Activated naive CD8-positive, alpha-beta T cell treated with anti-CD3 and anti-CD28 coated beads, Interleukin-2, amount 10 ng/mL, durations not matched to agents 7 days and 5 days (primary cell): ENCODE data around the gene EDEM2. TPM values are rescaled to one million over a fixed set of nuclear protein-coding genes. Genes with fewer than 3 reads are reported as not detected.
A peak's percentile ranks its signal among the peaks of the same experiment; 100 is the strongest.
"Not testable (repeated sequence)": the region's sequence is repeated elsewhere in the genome, so short reads cannot be mapped to it uniquely, and the experiment has no call there.

Source experiments
- ATAC-seq: fragments of 150-1000 bp; cut with Tn5 transposase; one replicate; pipeline ENCODE4 v1.10.0; 2021; ENCODE audit warnings: low read depth, moderate library complexity
- POLR2A ChIA-PET: fragments of 350-600 bp; sonication (Branson Sonifier 250); formaldehyde crosslinking; loops from one replicate; lab custom pipeline; 2021; ENCODE audit warnings: antibody characterized with exemption; lab: Charles Lee
- DNase-seq: peaks from one replicate; pipeline ENCODE4 v3.0.0; 2021
- H3K27ac Mint-ChIP-seq: one replicate; pipeline ENCODE4 v1.8.0; 2022; ENCODE audit warnings: mild to moderate bottlenecking, mixed read lengths
- H3K27me3 Mint-ChIP-seq: one replicate; pipeline ENCODE4 v1.8.0; 2022; ENCODE audit warnings: mild to moderate bottlenecking, moderate library complexity, mixed read lengths
- H3K36me3 Mint-ChIP-seq: one replicate; pipeline ENCODE4 v1.8.0; 2021; ENCODE audit warnings: mild to moderate bottlenecking, mixed read lengths
- H3K4me1 Mint-ChIP-seq: one replicate; pipeline ENCODE4 v1.8.0; 2021; ENCODE audit warnings: mixed read lengths
- H3K4me3 Mint-ChIP-seq: one replicate; pipeline ENCODE4 v1.8.0; 2022; ENCODE audit warnings: mild to moderate bottlenecking, moderate library complexity, mixed read lengths
- H3K9me3 Mint-ChIP-seq: one replicate; pipeline ENCODE4 v1.8.0; 2021; ENCODE audit warnings: mixed read lengths
- total RNA-seq, 2 experiments: library from RNA; stranded (reverse); gene quantifications; one replicate each; pipeline ENCODE4 v1.2.3, GENCODE V29; 2021

Gene EDEM2
- total RNA-seq, 2 experiments from 2014 or later: 23.4 to 24.2 TPM

DNA sequence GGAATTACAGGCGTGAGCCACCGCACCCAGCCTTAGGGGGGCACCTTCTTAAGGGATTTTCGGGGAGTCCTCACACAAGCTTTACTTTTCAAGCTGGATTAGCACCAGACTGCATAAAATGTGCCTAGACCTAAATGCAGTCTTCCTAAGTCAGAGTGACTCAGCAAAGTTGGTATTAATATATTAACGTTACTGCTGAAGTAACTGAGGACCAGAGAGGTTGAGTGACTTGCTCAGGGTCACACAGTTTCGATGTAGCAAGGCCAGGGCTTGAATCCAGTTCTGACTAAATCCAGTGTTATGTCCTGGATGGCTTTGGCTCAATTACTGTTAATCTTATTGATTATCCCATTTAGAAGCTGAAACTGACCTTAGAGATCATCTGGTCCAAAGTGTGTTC lies 13.4 kb downstream of the EDEM2 start:
- DNase-seq (no peak), ATAC-seq (no peak)
- H3K27ac Mint-ChIP-seq: no peak overlapping the region
- H3K4me3 Mint-ChIP-seq: no peak overlapping the region
- no peaks in the 10 kb centered on the region for H3K27me3 Mint-ChIP-seq
- POLR2A ChIA-PET: no interaction called here
- H3K36me3 Mint-ChIP-seq: peaks cover 18% of the 10 kb centered on the region
- H3K4me1 Mint-ChIP-seq: no peaks in the 10 kb centered on the region
- H3K9me3 Mint-ChIP-seq: no peaks in the 10 kb centered on the region

DNA sequence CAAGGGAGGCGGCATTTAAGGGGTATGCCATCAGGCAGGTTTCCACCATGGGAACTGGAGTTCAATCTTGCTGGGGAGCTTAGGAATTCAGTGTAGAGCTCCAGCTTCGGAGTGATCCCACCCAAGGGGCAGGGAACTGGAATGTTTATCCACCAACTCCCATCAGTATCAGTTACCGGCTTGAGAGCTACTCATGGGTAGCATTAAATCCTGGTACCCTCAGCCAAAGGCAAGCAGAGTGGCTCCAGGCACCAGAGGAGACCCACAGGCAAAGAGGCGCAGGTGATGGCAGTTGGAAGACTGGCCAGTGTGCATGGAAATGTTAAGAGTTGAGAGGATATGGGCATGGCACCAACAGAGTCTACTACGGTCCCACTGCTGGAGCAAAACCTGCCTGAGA lies 14.1 kb downstream of the EDEM2 start:
- Mint-ChIP-seq H3K4me1 (no peaks in the 10 kb centered on the region), H3K9me3 (no peaks in the 10 kb centered on the region), H3K4me3 (no peak overlapping the region), H3K27ac (no peak overlapping the region), H3K36me3 (peaks cover 18% of the 10 kb centered on the region), H3K27me3 (no peaks in the 10 kb centered on the region)
- DNase-seq (no peak), ATAC-seq (no peak)
- POLR2A ChIA-PET: no interaction called here

DNA sequence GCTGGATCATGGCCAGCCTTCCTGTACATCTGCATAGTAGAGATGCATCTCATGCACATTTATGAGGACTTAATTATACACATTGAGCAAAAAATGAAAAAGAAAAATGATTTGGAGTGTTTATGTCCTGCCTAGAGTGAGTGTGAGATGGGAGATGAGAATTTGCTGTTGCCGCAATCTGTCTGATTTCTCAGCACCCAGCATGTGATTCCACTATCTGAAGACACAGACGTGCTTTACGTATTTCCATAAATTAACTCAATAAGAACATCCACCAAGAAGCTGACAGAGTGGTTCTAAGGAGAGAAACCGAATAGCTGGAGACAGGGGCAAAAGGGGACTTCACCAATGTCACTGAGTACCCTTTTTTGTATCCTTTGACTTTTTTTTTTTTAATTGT lies 15.2 kb downstream of the EDEM2 start:
- Mint-ChIP-seq H3K27ac (no peak overlapping the region), H3K4me1 (no peaks in the 10 kb centered on the region), H3K27me3 (no peaks in the 10 kb centered on the region), H3K9me3 (no peaks in the 10 kb centered on the region), H3K36me3 (peaks cover 16% of the 10 kb centered on the region), H3K4me3 (no peak overlapping the region)
- POLR2A ChIA-PET: no interaction called here
- ATAC-seq (no peak), DNase-seq (no peak)

DNA sequence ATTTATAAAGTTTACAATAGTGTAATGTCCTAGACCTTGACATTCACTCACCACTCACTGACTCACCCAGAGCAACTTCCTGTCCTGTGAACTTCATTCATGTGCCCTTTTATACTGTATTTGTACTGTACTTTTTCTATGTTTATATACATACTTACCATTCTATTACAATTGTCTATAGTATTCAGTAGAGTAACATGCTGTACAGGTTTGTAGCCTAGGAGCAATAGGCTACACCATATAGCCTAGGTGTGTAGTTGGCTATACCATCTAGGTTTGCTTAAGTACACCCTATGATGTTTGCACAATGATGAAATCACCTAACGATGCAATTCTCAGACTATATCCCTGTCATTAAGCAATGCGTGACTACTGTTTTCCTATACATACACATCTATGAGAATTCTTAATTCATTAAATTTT lies 17.5 kb downstream of the EDEM2 start:
- no peaks in the 10 kb centered on the region for H3K27me3 Mint-ChIP-seq
- POLR2A ChIA-PET: no interaction called here
- ATAC-seq (peak; percentile 54), DNase-seq (no peak)
- no peaks in the 10 kb centered on the region for H3K4me1 Mint-ChIP-seq
- no peak overlapping the region for H3K27ac Mint-ChIP-seq
- no peaks in the 10 kb centered on the region for H3K9me3 Mint-ChIP-seq
- H3K4me3 Mint-ChIP-seq: no peak overlapping the region
- H3K36me3 Mint-ChIP-seq: peaks cover 13% of the 10 kb centered on the region

DNA sequence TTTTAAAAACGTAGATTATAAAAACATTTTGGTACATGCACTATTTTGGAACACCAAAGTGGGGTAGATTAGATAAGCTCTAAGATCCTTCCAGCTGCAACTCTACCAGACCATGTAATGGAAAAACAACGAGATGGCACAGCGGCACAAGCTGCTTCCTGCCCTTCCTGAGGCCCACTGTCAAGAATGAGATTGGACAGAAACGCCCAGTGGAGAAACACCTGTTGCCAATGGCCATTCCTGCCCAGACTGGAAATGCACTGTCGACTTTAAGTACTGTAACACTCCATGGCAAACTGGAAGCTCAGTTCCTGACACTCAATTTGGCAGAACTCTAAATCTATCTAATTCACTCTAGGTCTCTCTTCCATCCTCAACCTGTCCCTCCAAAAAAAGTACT lies 21.4 kb downstream of the EDEM2 start:
- ATAC-seq: no peak
- no peaks in the 10 kb centered on the region for H3K4me1 Mint-ChIP-seq
- DNase-seq: no peak
- H3K4me3 Mint-ChIP-seq: no peak overlapping the region
- POLR2A ChIA-PET: no interaction called here
- H3K9me3 Mint-ChIP-seq: no peaks in the 10 kb centered on the region
- H3K27ac Mint-ChIP-seq: no peak overlapping the region
- H3K36me3 Mint-ChIP-seq: peaks cover 17% of the 10 kb centered on the region
- no peaks in the 10 kb centered on the region for H3K27me3 Mint-ChIP-seq

DNA sequence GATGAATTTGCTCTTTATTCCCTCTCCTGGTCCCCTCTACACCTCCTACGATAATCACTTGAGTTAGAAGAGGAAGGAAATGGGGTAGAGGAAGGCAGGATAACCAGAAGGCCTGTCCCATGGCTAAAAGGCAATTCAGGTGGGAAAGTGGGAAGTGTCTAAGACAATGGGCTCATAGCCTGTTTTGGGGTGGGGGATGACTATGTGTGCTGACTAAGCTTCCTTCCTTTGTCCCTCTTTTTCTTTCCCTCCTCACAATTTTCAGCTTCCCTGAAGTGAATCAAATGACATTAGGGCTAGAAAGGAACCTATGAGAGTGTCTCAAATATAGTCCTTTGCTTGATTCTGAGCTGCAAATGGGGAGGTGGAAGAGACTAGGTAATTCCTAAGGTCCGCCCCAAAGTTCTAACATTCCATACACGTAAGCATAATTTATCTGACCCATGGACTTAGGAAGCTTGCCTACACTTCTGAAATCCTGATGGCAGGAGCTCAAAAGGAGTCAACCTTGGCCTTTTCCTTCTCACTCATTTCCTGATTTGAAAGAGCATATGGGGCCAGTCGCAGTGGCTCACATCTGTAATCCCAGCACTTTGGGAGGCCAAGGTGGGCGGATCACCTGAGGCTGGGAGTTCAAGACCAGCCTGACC lies 24.3 kb downstream of the EDEM2 start:
- POLR2A ChIA-PET: no interaction called here
- H3K36me3 Mint-ChIP-seq: peaks cover 19% of the 10 kb centered on the region
- no peak overlapping the region for H3K27ac Mint-ChIP-seq
- H3K4me3 Mint-ChIP-seq: no peak overlapping the region
- ATAC-seq: no peak
- H3K27me3 Mint-ChIP-seq: no peaks in the 10 kb centered on the region
- no peaks in the 10 kb centered on the region for H3K9me3 Mint-ChIP-seq
- H3K4me1 Mint-ChIP-seq: peaks cover 2% of the 10 kb centered on the region
- DNase-seq: no peak

DNA sequence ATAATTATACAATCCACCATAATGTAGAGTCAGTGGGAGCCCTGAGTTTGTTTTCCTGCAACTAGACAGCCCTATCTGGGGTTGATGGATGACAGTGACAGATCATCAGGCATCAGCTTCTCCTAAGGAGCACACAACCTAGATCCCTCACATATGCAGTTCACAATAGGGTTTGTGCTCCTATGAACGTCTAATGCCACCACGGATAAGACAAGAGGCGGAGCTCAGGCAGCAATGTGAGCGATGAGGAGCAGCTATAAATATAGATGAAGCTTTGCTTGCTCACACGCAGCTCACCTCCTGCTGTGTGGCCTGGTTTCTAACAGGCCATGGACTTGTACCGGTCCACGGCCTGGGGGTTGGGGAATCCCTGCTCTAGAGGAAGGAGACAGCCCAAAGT lies 25.9 kb downstream of the EDEM2 start:
- no peak overlapping the region for H3K27ac Mint-ChIP-seq
- POLR2A ChIA-PET: no interaction called here
- no peak for ATAC-seq
- no peak for DNase-seq
- H3K36me3 Mint-ChIP-seq: peaks cover 19% of the 10 kb centered on the region
- H3K4me1 Mint-ChIP-seq: peaks cover 2% of the 10 kb centered on the region
- H3K27me3 Mint-ChIP-seq: no peaks in the 10 kb centered on the region
- no peaks in the 10 kb centered on the region for H3K9me3 Mint-ChIP-seq
- no peak overlapping the region for H3K4me3 Mint-ChIP-seq

DNA sequence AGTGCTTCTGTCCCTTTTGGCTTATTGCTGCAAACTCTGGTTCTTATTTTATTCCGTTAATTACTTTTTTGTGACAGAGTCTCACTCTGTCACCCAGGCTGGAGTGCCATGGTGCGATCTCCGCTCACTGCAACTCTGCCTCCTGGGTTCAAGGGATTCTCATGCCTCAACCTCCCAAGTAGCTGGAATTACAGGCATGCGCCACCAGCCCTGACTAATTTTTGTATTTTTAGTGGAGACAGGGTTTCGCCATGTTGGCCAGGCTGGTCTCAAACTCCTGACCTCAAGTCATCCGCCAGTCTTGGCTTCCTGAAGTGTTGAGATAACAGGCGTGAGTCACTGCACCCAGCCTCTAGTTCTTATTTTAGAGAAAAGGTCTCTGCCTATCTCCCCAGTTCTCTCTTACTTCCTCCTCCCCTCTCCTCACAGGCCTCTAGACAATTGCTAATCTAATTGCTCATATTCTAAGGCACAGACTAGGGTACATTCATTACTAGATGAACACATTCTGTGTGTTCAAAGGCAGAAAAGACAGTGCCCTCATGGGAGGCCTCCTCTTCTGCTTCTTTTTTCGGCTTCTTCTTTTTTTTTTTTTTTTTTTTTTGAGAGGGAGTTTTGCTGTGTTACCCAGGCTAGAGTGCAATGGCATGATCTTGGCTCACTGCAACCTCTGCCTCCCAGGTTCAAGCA lies 27.0 kb downstream of the EDEM2 start:
- DNase-seq (no peak), ATAC-seq (no peak)
- Mint-ChIP-seq H3K4me3 (no peak overlapping the region), H3K9me3 (no peaks in the 10 kb centered on the region), H3K36me3 (peaks cover 22% of the 10 kb centered on the region), H3K27ac (no peak overlapping the region), H3K27me3 (no peaks in the 10 kb centered on the region), H3K4me1 (peaks cover 2% of the 10 kb centered on the region)
- POLR2A ChIA-PET: no interaction called here

DNA sequence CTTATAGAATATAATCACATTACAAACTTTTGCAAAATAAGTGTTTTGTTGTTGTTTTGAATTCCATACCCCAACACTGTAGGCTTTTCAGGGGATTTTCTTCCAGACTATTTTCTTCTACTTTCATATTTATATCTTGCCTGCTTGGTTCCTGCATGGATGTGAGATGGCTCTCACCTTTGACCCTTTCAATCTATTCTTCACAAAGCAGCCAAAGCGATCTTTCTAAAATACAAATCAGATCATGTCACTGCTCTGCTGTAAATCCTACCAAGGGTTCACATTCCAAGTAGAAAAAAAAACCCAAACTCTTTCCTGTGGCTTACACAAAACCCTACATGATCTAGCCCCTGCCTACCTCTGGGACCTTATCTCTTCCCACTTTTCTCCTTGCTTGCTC lies 29.5 kb downstream of the EDEM2 start:
- POLR2A ChIA-PET: no interaction called here
- H3K27ac Mint-ChIP-seq: peak overlapping the region; percentile 6

DNA sequence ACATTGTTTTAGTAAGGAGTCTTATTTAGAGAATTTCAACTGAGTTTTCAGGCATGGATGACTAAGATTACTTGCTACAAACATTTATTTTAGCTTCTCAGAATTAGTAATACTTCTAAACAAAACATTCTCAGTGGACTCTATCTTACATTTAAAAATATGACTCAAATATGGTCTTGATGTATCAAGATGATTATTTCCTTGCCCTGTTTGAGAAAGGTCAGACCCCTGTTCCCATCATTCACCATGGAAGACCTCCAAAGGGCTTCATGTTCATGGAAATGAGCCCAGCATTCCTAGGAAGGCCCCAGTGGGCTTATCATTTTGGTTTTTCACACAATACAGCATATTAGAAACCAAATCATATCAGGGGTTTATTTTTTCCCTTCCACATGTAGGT lies 29.9 kb downstream of the EDEM2 start:
- peaks cover 12% of the 10 kb centered on the region for H3K36me3 Mint-ChIP-seq
- no peak overlapping the region for H3K27ac Mint-ChIP-seq

More for the DNA sequence above, 29.5 kb downstream of the EDEM2 start:
- no peaks in the 10 kb centered on the region for H3K9me3 Mint-ChIP-seq
- DNase-seq: no peak
- H3K4me3 Mint-ChIP-seq: no peak overlapping the region
- H3K4me1 Mint-ChIP-seq: peaks cover 2% of the 10 kb centered on the region
- peaks cover 12% of the 10 kb centered on the region for H3K36me3 Mint-ChIP-seq
- ATAC-seq: no peak
- H3K27me3 Mint-ChIP-seq: no peaks in the 10 kb centered on the region

DNA sequence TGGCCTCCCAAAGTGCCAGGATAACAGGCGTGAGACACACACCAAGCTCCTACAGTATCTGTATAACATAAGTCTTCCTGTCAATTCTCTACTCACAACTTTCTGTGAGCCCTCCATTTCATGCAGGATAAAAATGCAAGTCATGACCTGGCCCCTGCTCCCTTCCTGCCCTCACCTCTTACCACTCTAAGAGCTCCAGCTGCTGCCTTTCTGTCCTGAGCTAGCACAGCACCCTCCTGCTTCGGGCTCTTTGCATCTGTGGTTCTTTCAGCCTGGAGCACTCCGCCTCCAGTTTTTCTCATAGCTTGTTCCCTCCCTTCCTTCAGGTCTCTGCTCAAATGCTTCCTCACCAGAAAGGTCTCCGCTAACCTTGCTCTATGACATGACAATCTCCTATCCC lies 30.9 kb downstream of the EDEM2 start:
- H3K27ac Mint-ChIP-seq: no peak overlapping the region
- POLR2A ChIA-PET: no interaction called here
- H3K4me1 Mint-ChIP-seq: peaks cover 3% of the 10 kb centered on the region
- no peak for ATAC-seq
- H3K4me3 Mint-ChIP-seq: no peak overlapping the region
- DNase-seq: no peak
- no peaks in the 10 kb centered on the region for H3K9me3 Mint-ChIP-seq
- H3K36me3 Mint-ChIP-seq: peaks cover 14% of the 10 kb centered on the region
- no peaks in the 10 kb centered on the region for H3K27me3 Mint-ChIP-seq

More for the DNA sequence above, 29.9 kb downstream of the EDEM2 start:
- POLR2A ChIA-PET: no interaction called here
- ATAC-seq (no peak), DNase-seq (no peak)
- Mint-ChIP-seq H3K9me3 (no peaks in the 10 kb centered on the region), H3K4me3 (no peak overlapping the region), H3K4me1 (peaks cover 2% of the 10 kb centered on the region), H3K27me3 (no peaks in the 10 kb centered on the region)

DNA sequence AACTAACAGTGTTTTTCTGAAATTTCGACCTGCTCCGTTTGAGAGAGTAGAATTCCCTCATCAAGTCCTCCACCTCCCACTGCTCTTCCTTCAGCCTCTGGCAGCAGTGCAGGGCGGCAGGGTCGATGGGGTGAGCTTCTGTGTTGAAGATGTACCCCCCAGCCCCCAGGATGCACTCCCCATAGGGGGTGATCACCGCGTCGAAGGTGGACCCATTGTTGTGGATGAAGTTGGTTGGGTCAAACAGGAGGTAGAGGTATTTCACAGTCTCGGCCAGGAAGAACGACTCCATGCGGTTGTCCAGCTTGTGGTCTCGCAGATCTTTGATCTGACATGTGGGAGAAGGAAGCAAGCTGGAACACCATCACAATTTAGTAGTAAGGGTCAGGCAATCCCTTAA lies 31.5 kb downstream of the EDEM2 start:
- DNase-seq (no peak), ATAC-seq (no peak)
- Mint-ChIP-seq H3K9me3 (no peaks in the 10 kb centered on the region), H3K4me3 (no peak overlapping the region), H3K27me3 (no peaks in the 10 kb centered on the region), H3K36me3 (peaks cover 16% of the 10 kb centered on the region), H3K4me1 (peaks cover 5% of the 10 kb centered on the region), H3K27ac (no peak overlapping the region)
- POLR2A ChIA-PET: no interaction called here

DNA sequence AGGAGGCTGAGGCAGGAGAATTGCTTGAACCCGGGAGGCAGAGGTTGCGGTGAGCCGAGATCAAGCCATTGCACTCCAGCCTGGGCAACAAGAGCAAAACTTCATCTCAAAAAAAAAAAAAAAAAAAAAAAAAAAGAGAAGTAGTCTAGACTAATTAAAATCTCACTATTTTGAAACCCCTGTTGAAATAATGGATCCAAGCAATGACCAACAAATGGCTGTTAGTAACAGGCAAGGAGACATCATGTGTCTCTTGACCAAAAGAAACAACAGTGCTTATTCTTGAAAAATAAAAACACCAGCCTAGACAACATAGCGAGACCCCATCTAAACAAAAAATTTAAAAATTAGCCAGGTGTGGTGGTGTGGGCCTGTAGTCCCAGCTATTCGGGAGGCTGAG lies 34.9 kb downstream of the EDEM2 start:
- H3K4me1 Mint-ChIP-seq, ATAC-seq, H3K27ac Mint-ChIP-seq, H3K27me3 Mint-ChIP-seq, H3K4me3 Mint-ChIP-seq, H3K9me3 Mint-ChIP-seq, DNase-seq: not testable (repeated sequence)
- H3K36me3 Mint-ChIP-seq: peaks cover 15% of the 10 kb centered on the region
- POLR2A ChIA-PET: interaction anchor here (0.6 kb wide), 1 partner anchor 81 kb away, joined by 4 read pairs; no protein-coding TSS in a partner anchor
